Activated CD8-positive, alpha-beta memory T cell treated with anti-CD3 and anti-CD28 coated beads for 1 hour (primary cell): ENCODE measurements around the gene TPSD1.
"Not testable (repeated sequence)": the region's sequence is repeated elsewhere in the genome, so short reads cannot be mapped to it uniquely, and the experiment has no call there.

ENCODE experiments used
- DNase-seq, 2 donors: peaks; one replicate each; pipeline ENCODE4 v3.0.0-alpha.2; 2020; ENCODE audit warnings: low read depth in 1 of 2; ENCODE audit errors: extremely low read depth in 1 of 2

Gene TPSD1

GRCh38 chr16:1262210-1262845 is 6.5 kb downstream of the TPSD1 start:
- DNase-seq: no peak

- DNase-seq: no peak
These were observed 7.0 kb downstream of the TPSD1 start for GRCh38 chr16:1262846-1263221.

DNA sequence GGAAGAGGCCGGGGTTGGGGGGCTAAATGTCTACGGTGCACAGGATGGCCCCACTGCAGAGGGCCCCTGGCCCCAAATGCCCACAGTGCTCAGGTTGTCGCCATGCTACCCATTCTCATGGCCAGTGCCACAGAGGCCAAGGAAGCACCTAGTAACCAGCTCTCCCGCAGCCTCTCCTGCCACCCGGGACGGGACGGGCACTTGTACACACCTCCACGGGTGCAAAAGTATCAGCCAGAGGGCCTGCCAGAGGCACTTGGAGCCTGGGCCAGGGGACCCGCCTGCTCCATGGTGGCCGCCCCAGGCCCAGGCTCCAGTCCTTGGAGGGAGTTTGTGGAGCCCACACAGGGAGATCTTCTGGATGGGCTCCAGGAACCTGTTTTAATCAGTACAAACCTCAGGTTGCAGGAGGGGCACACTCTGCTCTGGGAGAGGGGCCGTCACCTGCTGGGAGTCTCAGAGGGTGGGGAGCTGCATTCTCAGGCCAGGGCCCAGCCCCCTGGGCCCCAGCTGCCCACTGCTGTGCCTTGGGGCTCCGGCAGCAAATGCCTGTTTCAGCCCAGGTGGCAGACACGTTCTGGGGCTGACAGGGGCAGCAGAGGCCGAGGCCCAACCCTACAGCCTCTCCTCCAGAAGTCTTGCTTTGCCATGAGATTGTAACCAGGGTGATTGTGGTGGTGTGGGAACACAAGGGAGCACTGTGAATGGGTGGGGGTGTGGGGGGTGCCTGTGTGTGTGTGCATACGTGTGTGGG is 7.9 kb downstream of the TPSD1 start:
- no peak for DNase-seq

DNA sequence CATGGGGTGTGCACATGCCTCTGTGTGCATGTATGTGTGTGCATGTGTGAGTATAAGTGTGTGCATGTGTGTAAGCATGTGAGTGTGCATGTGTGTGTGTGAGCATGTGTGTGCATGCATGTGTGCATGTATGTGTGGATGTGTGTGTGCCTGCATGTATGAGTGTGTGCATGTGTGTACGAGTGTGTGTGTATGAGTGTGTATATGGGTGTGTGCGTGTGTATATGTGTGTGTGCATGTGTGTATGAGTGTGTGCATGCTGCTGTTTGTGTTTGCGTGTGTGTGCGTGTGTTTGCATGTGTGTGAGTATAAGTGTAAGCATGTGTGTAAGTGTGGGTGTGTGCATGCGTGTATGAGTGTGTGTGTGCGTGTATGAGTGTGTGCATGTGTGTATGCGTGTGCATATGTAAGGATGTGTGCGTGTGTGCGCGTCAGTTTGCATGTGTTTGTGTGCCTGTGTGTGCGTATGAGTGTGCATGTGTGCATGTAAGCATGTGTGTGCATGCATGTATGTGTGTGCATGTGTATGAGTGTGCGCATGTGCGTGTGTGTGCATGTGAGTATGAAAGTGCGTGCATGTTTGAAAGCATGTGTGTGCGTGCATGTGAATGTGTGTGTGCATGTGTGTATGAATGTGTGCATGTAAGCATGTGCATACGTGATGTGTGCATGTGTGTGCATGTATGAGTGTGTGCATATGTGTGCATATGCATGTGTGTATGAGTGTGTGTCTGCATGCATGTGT is 8.6 kb downstream of the TPSD1 start:
- no peak for DNase-seq

DNA sequence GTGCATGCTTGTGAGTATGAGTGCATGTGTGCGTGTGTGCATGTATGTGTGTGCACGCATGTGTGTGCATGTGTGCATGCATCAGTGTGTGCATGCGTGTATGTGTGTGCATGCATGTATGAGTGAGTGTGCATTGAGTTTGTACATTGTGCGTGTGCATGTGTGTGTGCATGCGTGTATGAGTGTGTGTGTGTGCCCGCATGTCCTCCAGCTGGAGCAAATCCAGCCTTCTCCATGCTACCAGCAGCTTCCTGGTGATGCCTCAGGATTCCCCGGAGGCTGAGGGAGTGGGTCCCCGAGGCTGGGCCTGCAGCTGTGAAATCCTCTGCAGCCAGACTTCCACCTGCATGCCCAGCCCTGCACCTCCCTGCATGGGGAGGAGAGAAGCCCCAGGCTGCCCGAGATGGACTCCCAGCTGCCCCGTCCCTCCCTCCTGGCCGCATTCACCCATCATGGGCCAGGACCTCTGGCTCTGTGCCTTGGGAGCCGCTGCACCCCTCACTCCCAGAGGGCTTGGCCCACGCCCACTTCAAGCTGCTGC is 9.3 kb downstream of the TPSD1 start:
- DNase-seq: no peak

DNA sequence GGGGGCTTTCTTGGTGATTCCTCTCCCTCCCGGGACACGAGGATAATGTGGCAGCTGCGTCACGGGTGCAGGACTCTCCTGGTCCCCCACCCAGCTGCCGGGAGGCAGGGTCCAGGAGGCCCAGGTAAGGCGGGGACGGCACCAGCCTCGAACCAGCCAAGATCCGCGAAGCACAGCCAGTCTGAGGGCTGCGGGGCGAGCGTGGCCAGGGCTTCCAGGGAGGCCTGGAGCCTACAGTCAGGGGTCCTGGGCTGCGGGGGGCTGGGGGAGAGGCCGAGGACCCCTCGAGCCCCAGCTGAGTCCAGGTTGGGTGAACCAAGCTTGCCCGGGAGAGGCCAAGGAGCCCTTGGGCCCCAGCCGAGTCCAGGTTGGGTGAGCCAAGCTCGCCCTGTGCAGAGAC is 10.0 kb downstream of the TPSD1 start:
- no peak for DNase-seq

DNA sequence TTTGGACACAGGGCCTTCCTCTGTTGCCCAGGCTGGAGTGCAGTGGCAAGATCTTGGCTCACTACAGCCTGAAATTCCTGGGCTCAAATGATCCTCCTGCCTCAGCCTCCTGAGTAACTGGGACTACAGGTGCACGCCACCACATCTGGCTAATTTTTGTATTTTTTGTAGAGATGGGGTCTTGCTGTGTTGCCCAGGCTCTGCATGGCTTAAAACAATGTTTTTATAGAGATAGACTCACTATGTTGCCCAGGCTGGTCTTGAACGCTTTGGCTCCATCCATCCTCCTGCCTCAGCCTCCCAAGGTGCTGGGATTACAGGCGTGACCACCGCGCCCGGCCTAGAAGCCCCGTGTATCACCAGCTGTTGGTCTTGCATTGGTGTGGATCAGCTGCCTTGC is 13.5 kb downstream of the TPSD1 start:
- not testable (repeated sequence) for DNase-seq

DNA sequence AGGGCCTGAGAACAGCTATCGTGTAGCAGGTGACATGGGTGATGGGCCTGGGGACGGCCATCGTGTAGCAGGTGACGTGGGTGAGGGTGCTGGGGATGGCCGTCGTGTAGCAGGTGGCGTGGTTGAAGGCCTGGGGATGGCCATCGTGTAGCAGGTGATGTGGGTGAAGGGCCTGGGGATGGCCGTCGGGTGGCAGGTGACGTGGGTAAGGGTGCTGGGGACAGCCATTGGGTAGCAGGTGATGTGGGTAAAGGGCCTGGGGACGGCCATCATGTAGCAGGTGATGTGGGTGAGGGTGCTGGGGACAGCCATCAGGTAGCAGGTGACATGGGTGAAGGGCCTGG is 15.5 kb downstream of the TPSD1 start:
- DNase-seq: no peak

- not testable (repeated sequence) for DNase-seq
These were observed 16.0 kb downstream of the TPSD1 start for GRCh38 chr16:1271724-1272413.

DNA sequence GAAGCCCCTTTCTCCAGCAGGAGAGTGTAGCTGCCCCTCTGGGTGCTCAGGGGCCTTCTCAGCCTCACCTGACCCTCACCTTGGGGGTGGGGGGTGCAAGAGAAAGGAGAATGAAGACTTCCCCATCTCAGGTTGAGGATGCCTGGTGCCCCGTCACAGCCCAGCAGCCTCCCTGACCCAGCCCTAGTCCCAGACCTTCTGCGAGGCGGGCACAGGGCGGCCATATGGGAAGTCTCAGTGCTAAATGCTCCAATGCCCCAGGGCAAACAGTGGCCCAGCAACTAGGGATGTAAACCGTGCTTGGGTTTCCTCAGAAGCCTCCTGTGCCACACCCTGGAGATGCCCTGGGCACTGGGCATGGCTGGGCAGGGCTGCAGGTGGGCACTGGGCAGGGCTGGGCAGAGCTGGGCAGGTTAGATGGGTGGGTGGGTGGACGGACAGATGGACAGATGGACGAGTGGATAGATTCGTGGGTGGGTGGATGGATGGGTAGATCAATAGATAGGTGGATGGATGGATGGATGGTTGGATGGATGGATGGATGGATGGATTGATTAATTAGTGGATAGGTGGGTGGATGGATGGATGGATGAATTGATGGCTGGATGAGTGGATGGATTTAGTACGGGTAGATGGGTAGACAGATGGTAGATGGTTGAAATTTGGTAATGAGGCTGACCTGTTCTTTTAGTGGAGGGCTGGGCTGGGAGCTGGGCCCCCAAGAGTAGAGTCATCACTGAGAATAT is 16.8 kb downstream of the TPSD1 start:
- no peak for DNase-seq

DNA sequence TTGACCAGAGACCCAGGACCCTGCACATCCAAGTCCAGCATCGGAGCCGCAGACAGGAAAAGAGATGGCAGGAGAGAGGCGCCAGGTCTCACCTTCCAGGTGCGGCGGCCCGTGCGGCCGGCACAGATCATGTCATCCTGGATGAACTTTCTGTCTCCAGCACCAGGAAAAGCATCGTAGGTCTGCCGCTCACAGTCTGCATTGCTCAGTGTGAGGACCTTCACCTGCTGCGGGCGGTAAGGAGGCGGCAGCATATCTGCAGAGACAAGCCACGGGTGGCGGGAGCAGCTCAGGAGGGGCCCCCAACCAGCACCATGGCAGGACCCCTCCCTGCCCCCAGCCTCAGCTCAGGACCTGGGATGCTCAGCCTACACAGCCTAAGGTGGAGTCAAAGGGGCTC is 17.9 kb downstream of the TPSD1 start:
- DNase-seq: no peak

- no peak for DNase-seq
These were observed 18.9 kb downstream of the TPSD1 start for GRCh38 chr16:1274767-1275166.

DNA sequence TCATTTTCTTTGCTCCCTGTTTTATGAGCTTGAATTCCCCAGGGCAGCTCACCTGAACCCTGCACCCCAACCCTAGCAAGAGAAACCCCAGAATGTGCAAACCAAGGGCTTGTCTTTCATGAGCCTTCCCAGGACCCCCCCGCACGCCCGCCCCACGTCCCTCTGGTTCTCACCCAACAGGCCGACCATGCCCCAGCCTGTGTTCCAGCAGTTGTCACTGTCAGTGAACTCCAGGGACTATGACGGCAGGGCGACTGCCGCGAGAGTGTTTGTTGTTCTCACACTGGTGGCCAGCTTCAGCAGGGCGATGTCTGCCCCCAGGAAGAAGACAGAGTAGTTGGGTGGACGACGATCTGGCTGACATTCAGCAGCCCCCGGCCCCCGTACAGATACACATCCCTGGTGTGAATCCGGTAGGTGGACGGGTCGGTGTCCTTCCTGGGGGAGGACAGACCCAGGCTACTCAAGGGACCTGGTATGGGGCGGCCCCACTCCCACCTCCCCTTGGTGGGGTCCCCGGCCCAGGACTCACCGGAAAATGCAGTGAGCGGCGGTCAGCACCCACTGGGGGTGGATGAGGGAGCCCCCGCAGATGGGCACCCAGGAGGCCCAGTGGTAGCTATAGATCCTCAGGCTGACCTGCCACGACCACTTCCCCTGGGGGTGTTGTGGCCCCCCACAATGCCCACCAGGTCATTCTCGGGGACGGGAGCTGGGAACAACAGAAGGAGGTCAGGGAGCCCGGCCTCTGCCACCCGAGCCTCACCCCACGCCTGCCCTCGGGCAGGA is 20.1 kb downstream of the TPSD1 start:
- no peak for DNase-seq

- DNase-seq: no peak
These were observed 20.7 kb downstream of the TPSD1 start for GRCh38 chr16:1276580-1276878.

DNA sequence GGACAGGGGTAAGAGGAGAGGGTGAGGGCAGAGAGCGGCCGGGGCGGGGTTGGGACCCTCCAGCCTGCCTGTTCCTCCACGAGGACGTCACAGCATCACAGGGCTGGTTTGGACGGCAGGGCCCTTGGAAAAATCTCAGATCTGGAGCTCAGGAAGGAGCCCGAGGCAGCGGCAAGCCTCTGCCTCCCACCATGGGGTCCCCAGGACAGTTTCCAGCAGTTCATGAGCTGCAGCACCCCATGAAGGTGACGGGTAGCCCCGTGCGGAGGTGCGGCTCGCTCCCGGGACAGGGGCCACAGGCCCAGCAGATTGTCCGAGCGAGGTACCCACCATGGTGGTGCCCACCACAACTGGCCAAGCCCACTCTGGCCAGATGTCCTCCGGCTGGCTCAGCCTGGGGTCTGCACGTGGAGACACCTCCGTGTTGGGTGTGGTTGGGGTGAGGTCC is 21.3 kb downstream of the TPSD1 start:
- no peak for DNase-seq

DNA sequence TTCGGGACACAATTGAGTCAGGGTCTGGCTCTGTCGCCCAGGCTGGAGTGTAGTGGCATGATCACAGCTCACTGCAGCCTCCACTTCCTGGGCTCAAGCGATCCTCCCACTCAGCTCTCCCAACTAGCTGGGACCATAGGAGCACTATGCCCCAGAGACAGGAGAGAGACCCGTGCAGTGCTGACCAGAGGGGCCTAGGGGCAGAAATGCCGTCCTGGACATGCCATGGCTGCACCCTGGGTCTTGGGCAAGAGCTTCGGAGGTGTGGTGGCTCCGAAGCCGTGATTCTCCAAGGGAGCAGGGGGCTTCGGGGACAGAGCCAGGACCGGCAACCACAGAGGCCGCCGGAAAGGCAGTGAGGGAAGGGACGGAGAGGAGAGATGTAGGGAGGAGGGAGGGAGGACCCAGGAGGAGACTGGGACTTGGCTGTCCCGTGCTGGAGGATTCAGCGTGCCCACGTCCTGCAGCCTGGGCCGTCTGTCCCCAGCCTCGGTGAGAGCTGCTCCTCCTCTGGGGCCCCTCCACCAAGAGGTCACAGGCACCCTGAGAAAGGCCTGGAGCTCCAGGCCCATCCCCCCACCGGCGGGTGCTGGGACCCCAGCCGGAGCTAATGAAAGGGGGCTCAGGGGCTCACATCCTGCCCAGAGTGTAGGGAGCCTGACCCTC is 21.9 kb downstream of the TPSD1 start:
- DNase-seq: no peak

- no peak for DNase-seq
These were observed 22.6 kb downstream of the TPSD1 start for GRCh38 chr16:1278477-1278876.

DNA sequence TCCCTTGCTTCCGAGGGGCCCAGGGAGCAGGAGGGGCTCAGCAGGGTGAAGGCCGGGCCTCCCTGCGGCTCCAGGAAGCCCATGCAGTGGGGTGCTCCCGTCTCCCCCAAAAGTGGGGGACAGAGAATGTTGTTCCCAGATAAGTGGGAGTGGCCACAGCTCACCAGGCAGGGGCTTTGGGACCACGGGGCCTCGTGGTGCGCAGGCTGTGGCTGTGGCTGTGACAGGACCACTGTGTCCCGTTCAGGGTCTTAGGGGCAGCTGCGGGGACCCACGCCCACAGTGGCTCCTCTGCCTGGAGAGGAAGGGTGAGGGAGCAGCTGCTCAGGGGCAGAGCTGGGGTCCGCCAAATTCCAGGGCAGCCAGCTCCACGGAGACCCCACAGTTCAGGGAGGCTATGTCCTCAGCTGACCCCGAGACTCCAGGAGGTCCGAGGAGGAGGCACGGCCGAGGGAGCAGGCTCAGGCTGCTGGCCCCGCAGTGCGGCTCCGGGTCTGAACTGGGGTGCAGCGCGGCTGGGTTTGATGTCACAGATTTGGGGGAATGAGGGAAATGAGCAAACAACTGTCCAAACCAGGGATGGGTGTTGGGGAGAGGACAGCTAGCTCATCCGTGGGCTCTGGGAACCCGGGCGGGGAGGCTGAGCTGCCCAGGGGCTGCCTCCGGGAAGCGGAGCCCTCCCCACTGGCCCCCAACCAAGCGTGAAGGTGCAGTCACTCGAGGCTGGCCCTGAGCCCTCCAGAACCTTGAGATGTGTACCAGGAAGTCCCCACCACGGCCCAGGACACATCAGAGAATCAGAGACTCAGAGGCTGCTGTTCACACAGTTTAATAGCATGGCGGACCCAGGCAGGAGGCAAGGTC is 23.4 kb downstream of the TPSD1 start:
- no peak for DNase-seq
